Ishikawa (cell line): ENCODE measurements around the gene ATP6V1D.

Source experiments
- CREB1 ChIP-seq: IDR thresholded peaks from 2 replicates; pipeline ENCODE4 v1.6.1; 2012; ENCODE audit warnings: low read depth
- TF ChIP-seq, protein P1 (sequence below): IDR thresholded peaks from 2 replicates; pipeline ENCODE4 v1.6.1; 2012
- TF ChIP-seq, protein P2 (sequence below): IDR thresholded peaks from 2 replicates; pipeline ENCODE4 v1.6.1; 2012; ENCODE audit warnings: low read depth, mild to moderate bottlenecking

- TF ChIP-seq CREB1 = no peak
- TF ChIP-seq, protein P1, sequence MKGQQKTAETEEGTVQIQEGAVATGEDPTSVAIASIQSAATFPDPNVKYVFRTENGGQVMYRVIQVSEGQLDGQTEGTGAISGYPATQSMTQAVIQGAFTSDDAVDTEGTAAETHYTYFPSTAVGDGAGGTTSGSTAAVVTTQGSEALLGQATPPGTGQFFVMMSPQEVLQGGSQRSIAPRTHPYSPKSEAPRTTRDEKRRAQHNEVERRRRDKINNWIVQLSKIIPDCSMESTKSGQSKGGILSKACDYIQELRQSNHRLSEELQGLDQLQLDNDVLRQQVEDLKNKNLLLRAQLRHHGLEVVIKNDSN = no peak
- TF ChIP-seq, protein P2, sequence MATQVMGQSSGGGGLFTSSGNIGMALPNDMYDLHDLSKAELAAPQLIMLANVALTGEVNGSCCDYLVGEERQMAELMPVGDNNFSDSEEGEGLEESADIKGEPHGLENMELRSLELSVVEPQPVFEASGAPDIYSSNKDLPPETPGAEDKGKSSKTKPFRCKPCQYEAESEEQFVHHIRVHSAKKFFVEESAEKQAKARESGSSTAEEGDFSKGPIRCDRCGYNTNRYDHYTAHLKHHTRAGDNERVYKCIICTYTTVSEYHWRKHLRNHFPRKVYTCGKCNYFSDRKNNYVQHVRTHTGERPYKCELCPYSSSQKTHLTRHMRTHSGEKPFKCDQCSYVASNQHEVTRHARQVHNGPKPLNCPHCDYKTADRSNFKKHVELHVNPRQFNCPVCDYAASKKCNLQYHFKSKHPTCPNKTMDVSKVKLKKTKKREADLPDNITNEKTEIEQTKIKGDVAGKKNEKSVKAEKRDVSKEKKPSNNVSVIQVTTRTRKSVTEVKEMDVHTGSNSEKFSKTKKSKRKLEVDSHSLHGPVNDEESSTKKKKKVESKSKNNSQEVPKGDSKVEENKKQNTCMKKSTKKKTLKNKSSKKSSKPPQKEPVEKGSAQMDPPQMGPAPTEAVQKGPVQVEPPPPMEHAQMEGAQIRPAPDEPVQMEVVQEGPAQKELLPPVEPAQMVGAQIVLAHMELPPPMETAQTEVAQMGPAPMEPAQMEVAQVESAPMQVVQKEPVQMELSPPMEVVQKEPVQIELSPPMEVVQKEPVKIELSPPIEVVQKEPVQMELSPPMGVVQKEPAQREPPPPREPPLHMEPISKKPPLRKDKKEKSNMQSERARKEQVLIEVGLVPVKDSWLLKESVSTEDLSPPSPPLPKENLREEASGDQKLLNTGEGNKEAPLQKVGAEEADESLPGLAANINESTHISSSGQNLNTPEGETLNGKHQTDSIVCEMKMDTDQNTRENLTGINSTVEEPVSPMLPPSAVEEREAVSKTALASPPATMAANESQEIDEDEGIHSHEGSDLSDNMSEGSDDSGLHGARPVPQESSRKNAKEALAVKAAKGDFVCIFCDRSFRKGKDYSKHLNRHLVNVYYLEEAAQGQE = no peak
These were observed 455 bp downstream of the ATP6V1D start for GRCh38 chr14:67358924-67359774.
